OCI-LY1 (cell line): ENCODE results near the gene TRAPPC14.

Source experiments
- CTCF ChIP-seq: fragments of 200-600 bp; sonication (generic), shearing (Covaris generic); IDR thresholded peaks from 2 replicates; pipeline ENCODE4 v1.5.1; 2017; ENCODE audit warnings: mild to moderate bottlenecking, antibody characterized with exemption, low read length, moderate library complexity, mixed read lengths
- EZH2 ChIP-seq: fragments of 200-600 bp; sonication (generic), shearing (Covaris generic); IDR thresholded peaks from 2 replicates; pipeline ENCODE4 v1.8.0; 2017; ENCODE audit warnings: borderline replicate concordance, mixed run types, mild to moderate bottlenecking, antibody characterized with exemption, low read length, moderate library complexity, mixed read lengths

- no peak for TF ChIP-seq CTCF
- TF ChIP-seq EZH2 = no peak
These were observed 26.4 kb downstream of the TRAPPC14 start for GRCh38 chr7:100132126-100132525.
